ENCODE results near the gene SHROOM3.

SHROOM3 gene

GRCh38 chr4:76616526-76616925, 181.5 kb downstream of the SHROOM3 start:
- in situ Hi-C loops (cut with MboI; ENCODE audit: low sequenced_read_pairs) = no loop called here

- in situ Hi-C loops (cut with MboI; ENCODE audit: low sequenced_read_pairs) = no loop called here
Observed at GRCh38 chr4:76620723-76621468, 185.9 kb downstream of the SHROOM3 start.

- in situ Hi-C loops (cut with MboI; ENCODE audit: low sequenced_read_pairs) = no loop called here
Observed at GRCh38 chr4:76622126-76622525, 187.1 kb downstream of the SHROOM3 start.

- in situ Hi-C loops (cut with MboI; ENCODE audit: low sequenced_read_pairs) = no loop called here
Observed at GRCh38 chr4:76622717-76623116, 187.7 kb downstream of the SHROOM3 start.

- in situ Hi-C loops (cut with MboI; ENCODE audit: low sequenced_read_pairs) = no loop called here
Observed at GRCh38 chr4:76623217-76624045, 188.4 kb downstream of the SHROOM3 start.

- in situ Hi-C loops (cut with MboI; ENCODE audit: low sequenced_read_pairs) = no loop called here
Observed at GRCh38 chr4:76624241-76624681, 189.2 kb downstream of the SHROOM3 start.

GRCh38 chr4:76624931-76625715, 190.1 kb downstream of the SHROOM3 start:
- in situ Hi-C loops (cut with MboI; ENCODE audit: low sequenced_read_pairs) = no loop called here

- in situ Hi-C loops (cut with MboI; ENCODE audit: low sequenced_read_pairs) = no loop called here
Observed at GRCh38 chr4:76626686-76627465, 191.8 kb downstream of the SHROOM3 start.

GRCh38 chr4:76628251-76628650, 193.2 kb downstream of the SHROOM3 start:
- in situ Hi-C loops (cut with MboI; ENCODE audit: low sequenced_read_pairs) = no loop called here

- in situ Hi-C loops (cut with MboI; ENCODE audit: low sequenced_read_pairs) = no loop called here
Observed at GRCh38 chr4:76630741-76631140, 195.7 kb downstream of the SHROOM3 start.

- in situ Hi-C loops (cut with MboI; ENCODE audit: low sequenced_read_pairs) = no loop called here
Observed at GRCh38 chr4:76634220-76634619, 199.2 kb downstream of the SHROOM3 start.

- in situ Hi-C loops (cut with MboI; ENCODE audit: low sequenced_read_pairs) = no loop called here
Observed at GRCh38 chr4:76637712-76638361, 202.8 kb downstream of the SHROOM3 start.

GRCh38 chr4:76639288-76639687, 204.3 kb downstream of the SHROOM3 start:
- in situ Hi-C loops (cut with MboI; ENCODE audit: low sequenced_read_pairs) = no loop called here

GRCh38 chr4:76640353-76640910, 205.4 kb downstream of the SHROOM3 start:
- in situ Hi-C loops (cut with MboI; ENCODE audit: low sequenced_read_pairs) = no loop called here

GRCh38 chr4:76641351-76641750, 206.3 kb downstream of the SHROOM3 start:
- in situ Hi-C loops (cut with MboI; ENCODE audit: low sequenced_read_pairs) = no loop called here

GRCh38 chr4:76641758-76642157, 206.7 kb downstream of the SHROOM3 start:
- in situ Hi-C loops (cut with MboI; ENCODE audit: low sequenced_read_pairs) = no loop called here

GRCh38 chr4:76644831-76645485, 209.9 kb downstream of the SHROOM3 start:
- in situ Hi-C loops (cut with MboI; ENCODE audit: low sequenced_read_pairs) = no loop called here

- in situ Hi-C loops (cut with MboI; ENCODE audit: low sequenced_read_pairs) = no loop called here
Observed at GRCh38 chr4:76649086-76649485, 214.1 kb downstream of the SHROOM3 start.

- in situ Hi-C loops (cut with MboI; ENCODE audit: low sequenced_read_pairs) = no loop called here
Observed at GRCh38 chr4:76651616-76652015, 216.6 kb downstream of the SHROOM3 start.

Measured in HL-60/S4 treated with retinoic acid at 250 ng/mL for 4 days and 3 days (cell line).